Loucy (cell line): ENCODE measurements around the gene SMIM35.

Experiments used
- H2AFZ ChIP-seq: fragments of 200-600 bp; sonication (generic); 2 replicates; pipeline ENCODE4 v1.6.0; 2016; ENCODE audit warnings: antibody characterized with exemption, mild to moderate bottlenecking, low read length, moderate library complexity
- H3F3A ChIP-seq: fragments of 200-600 bp; 2 replicates; pipeline ENCODE4 v1.6.0; 2016; ENCODE audit warnings: antibody characterized with exemption, low read depth, mild to moderate bottlenecking
- H3K27me3 ChIP-seq: fragments of 200-600 bp; sonication (generic); 2 replicates; pipeline ENCODE4 v1.6.1; 2014; ENCODE audit warnings: low read length, mild to moderate bottlenecking; ENCODE audit not compliant: insufficient read depth, poor library complexity, severe bottlenecking
- H3K36me3 ChIP-seq: fragments of 200-600 bp; sonication (generic); 2 replicates; pipeline ENCODE4 v1.6.1; 2016; ENCODE audit warnings: low read length; ENCODE audit not compliant: insufficient read depth
- H3K4me1 ChIP-seq: fragments of 200-600 bp; sonication (generic); 2 replicates; pipeline ENCODE4 v1.5.1; 2014; ENCODE audit warnings: low read length, mild to moderate bottlenecking; ENCODE audit not compliant: insufficient read depth, poor library complexity, severe bottlenecking
- H3K4me2 ChIP-seq: fragments of 200-600 bp; sonication (generic); 2 replicates; pipeline ENCODE4 v1.6.0; 2014; ENCODE audit warnings: antibody characterized with exemption, low read length, low read depth, mild to moderate bottlenecking; ENCODE audit not compliant: poor library complexity, severe bottlenecking
- H3K4me3 ChIP-seq: fragments of 200-600 bp; sonication (generic); 2 replicates; pipeline ENCODE4 v1.5.1; 2014; ENCODE audit warnings: low read length, mild to moderate bottlenecking, mixed read lengths; ENCODE audit not compliant: poor library complexity, severe bottlenecking
- H3K79me2 ChIP-seq: fragments of 200-600 bp; sonication (generic); 2 replicates; pipeline ENCODE4 v1.6.1; 2014; ENCODE audit warnings: low read length; ENCODE audit not compliant: insufficient read depth
- H3K9ac ChIP-seq: fragments of 200-600 bp; sonication (generic); 2 replicates; pipeline ENCODE4 v1.6.0; 2014; ENCODE audit warnings: mild to moderate bottlenecking, low read depth, low read length, moderate library complexity; ENCODE audit not compliant: poor library complexity, severe bottlenecking
- H3K9me2 ChIP-seq: fragments of 200-600 bp; sonication (generic); replicated peaks from 2 replicates; pipeline ENCODE4 v1.6.1; 2016; ENCODE audit warnings: low read depth, low read length, mixed read lengths
- H3K9me3 ChIP-seq: fragments of 200-600 bp; sonication (generic); 2 replicates; pipeline ENCODE4 v1.6.1; 2014; ENCODE audit warnings: mild to moderate bottlenecking, antibody characterized with exemption, low read length, low read depth; ENCODE audit not compliant: insufficient read depth
- H4K20me1 ChIP-seq: fragments of 200-600 bp; sonication (generic); 2 replicates; pipeline ENCODE4 v1.6.0; 2014; ENCODE audit warnings: antibody characterized with exemption, low read length, mild to moderate bottlenecking; ENCODE audit not compliant: insufficient read depth, poor library complexity, severe bottlenecking
- CTCF ChIP-seq: fragments of 200-600 bp; sonication (generic); conservative IDR thresholded peaks from 2 replicates; pipeline ENCODE4 v1.5.1; 2014; ENCODE audit warnings: mild to moderate bottlenecking, antibody characterized with exemption, low read length
- EZH2phosphoT487 ChIP-seq: fragments of 200-600 bp; IDR thresholded peaks from 2 replicates; pipeline ENCODE4 v1.6.1; 2018; ENCODE audit warnings: antibody characterized with exemption, mild to moderate bottlenecking, moderate library complexity, borderline replicate concordance

SMIM35 gene

GRCh38 chr11:118014022-118014421 is 72.7 kb downstream of the SMIM35 start:
- Histone ChIP-seq H4K20me1 (no peaks in the 10 kb centered on the region), H3K27me3 (no peaks in the 10 kb centered on the region)
- TF ChIP-seq EZH2phosphoT487 = no peak
- TF ChIP-seq CTCF = no peak

GRCh38 chr11:118012083-118012669 is 74.6 kb downstream of the SMIM35 start:
- Histone ChIP-seq H3K27me3 (no peaks in the 10 kb centered on the region), H3K4me3 (no peak overlapping the region), H3K9ac (no peak overlapping the region), H3F3A (no peaks in the 10 kb centered on the region), H3K9me3 (0 out of 2 replicates have a peak, but pooled peaks cover 4% of the 10 kb centered on the region), H3K9me2 (no peaks in the 10 kb centered on the region), H3K4me1 (peaks cover 23% of the 10 kb centered on the region), H3K79me2 (no peaks in the 10 kb centered on the region), H2AFZ (peak overlapping the region; percentile 27; the same call in 1 of the 2 replicates), H4K20me1 (no peaks in the 10 kb centered on the region), H3K4me2 (no peak overlapping the region), H3K36me3 (no peaks in the 10 kb centered on the region)
- TF ChIP-seq EZH2phosphoT487 (no peak), CTCF (no peak)

More at GRCh38 chr11:118014022-118014421, 72.7 kb downstream of the SMIM35 start:
- Histone ChIP-seq H3K36me3 (no peaks in the 10 kb centered on the region), H3K4me2 (no peak overlapping the region), H3K9me3 (0 out of 2 replicates have a peak, but pooled peaks cover 4% of the 10 kb centered on the region), H3K4me1 (peaks cover 16% of the 10 kb centered on the region), H3K9me2 (no peaks in the 10 kb centered on the region), H2AFZ (no peak overlapping the region), H3K79me2 (no peaks in the 10 kb centered on the region), H3K9ac (no peak overlapping the region), H3K4me3 (no peak overlapping the region), H3F3A (no peaks in the 10 kb centered on the region)

GRCh38 chr11:118010738-118011461 is 75.9 kb downstream of the SMIM35 start:
- H3K9me3 ChIP-seq = no peaks in the 10 kb centered on the region
- H3K79me2 ChIP-seq = no peaks in the 10 kb centered on the region
- H2AFZ ChIP-seq = no peak overlapping the region
- H3K4me2 ChIP-seq = no peak overlapping the region
- no peaks in the 10 kb centered on the region for H3K27me3 ChIP-seq
- peaks cover 18% of the 10 kb centered on the region for H3K4me1 ChIP-seq
- no peaks in the 10 kb centered on the region for H3K36me3 ChIP-seq
- H3K9me2 ChIP-seq = no peaks in the 10 kb centered on the region
- no peaks in the 10 kb centered on the region for H3F3A ChIP-seq
- no peaks in the 10 kb centered on the region for H4K20me1 ChIP-seq
- no peak overlapping the region for H3K9ac ChIP-seq
- H3K4me3 ChIP-seq = no peak overlapping the region
- no peak for TF ChIP-seq CTCF
- no peak for TF ChIP-seq EZH2phosphoT487
